Breast epithelium (tissue), 4 donors: ENCODE data around the gene PCMTD2. TPM values are rescaled to one million over a fixed set of nuclear protein-coding genes. Genes with fewer than 3 reads are reported as not detected.

ENCODE experiments used
- DNase-seq, 2 donors: peaks; one replicate each; pipeline ENCODE4 v3.0.0-alpha.2; 2019; ENCODE audit warnings: low spot score in 2 of 2
- H3K27ac ChIP-seq, 2 donors: fragments of 200-600 bp; sonication (generic) in 1 of 2; one replicate each; pipeline ENCODE4 v1.5.1; 2016 to 2019; ENCODE audit warnings: mild to moderate bottlenecking in 1 of 2
- H3K27me3 ChIP-seq, 2 donors: fragments of 200-600 bp; sonication (generic) in 1 of 2; one replicate each; pipeline versions ENCODE4 v1.5.1 to v1.6.0; 2017 to 2019; ENCODE audit warnings: control low read depth in 1 of 2, mild to moderate bottlenecking in 1 of 2
- H3K36me3 ChIP-seq: fragments of 200-600 bp; one replicate; pipeline ENCODE4 v1.5.1; 2019
- H3K4me1 ChIP-seq, 2 donors: fragments of 200-600 bp; sonication (generic); one replicate each; pipeline ENCODE4 v1.5.1; 2016 to 2019; ENCODE audit warnings: control low read depth in 1 of 2
- H3K4me3 ChIP-seq, 3 donors: fragments of 200-600 bp; sonication (generic); 1 replicate in 2 of 3; 2 replicates in 1 of 3; pipeline ENCODE4 v1.5.1; 2016 to 2019; ENCODE audit warnings: mild to moderate bottlenecking in 3 of 3, moderate library complexity in 2 of 3
- H3K9me3 ChIP-seq, 2 donors: fragments of 200-600 bp; sonication (generic) in 1 of 2; one replicate each; pipeline ENCODE4 v1.5.1; 2016 to 2019; ENCODE audit warnings: control low read depth in 1 of 2
- CTCF ChIP-seq, 3 donors: fragments of 450-650 bp; IDR thresholded peaks; one replicate each; pipeline ENCODE4 v1.5.1; 2016 to 2017; ENCODE audit warnings: antibody characterized with exemption in 3 of 3, mild to moderate bottlenecking in 3 of 3, moderate library complexity in 3 of 3
- POLR2A ChIP-seq: fragments of 450-650 bp; IDR thresholded peaks from one replicate; pipeline ENCODE4 v1.6.1; 2016; ENCODE audit warnings: antibody characterized with exemption, mild to moderate bottlenecking, moderate library complexity
- POLR2AphosphoS5 ChIP-seq, 3 donors: sonication (generic); formaldehyde crosslinking; IDR thresholded peaks; one replicate each; pipeline ENCODE4 v1.6.1; 2017; ENCODE audit warnings: antibody characterized with exemption in 3 of 3
- intact Hi-C: fragments of 100-400 bp; cut with DNase I; formaldehyde crosslinking; loops from one replicate; pipeline ENCODE4 v1.15.1; 2023; ENCODE audit warnings: low total_unique reads
- total RNA-seq, 3 donors: library from RNA; depleted of rRNA; stranded (reverse); fragments of >200 nt; gene quantifications; one replicate each; pipeline ENCODE4 v1.1.0, GENCODE V29; 2016

The PCMTD2 gene
- total RNA-seq, 3 donors from 2014 or later = 73.7 to 119 (median 77.6) TPM

- Histone ChIP-seq H3K27me3 (no peaks in the 10 kb centered on the region), H3K4me1 (no peaks in the 10 kb centered on the region), H3K9me3 (no peaks in the 10 kb centered on the region), H3K4me3 (no peak overlapping the region), H3K36me3 (no peaks in the 10 kb centered on the region), H3K27ac (no peak overlapping the region)
- intact Hi-C loops = no loop called here
- no peak for DNase-seq
- no peak for TF ChIP-seq POLR2AphosphoS5 (IDR thresholded peaks at IDR 0.05)
Measured at GRCh38 chr20:64210656-64211369, 44.7 kb upstream of the PCMTD2 start.

- no peak for TF ChIP-seq POLR2AphosphoS5 (IDR thresholded peaks at IDR 0.05)
- no peak for TF ChIP-seq POLR2A
- Histone ChIP-seq H3K27me3 (no peaks in the 10 kb centered on the region), H3K27ac (no peak overlapping the region), H3K9me3 (no peaks in the 10 kb centered on the region), H3K4me1 (no peaks in the 10 kb centered on the region), H3K36me3 (no peaks in the 10 kb centered on the region), H3K4me3 (no peak overlapping the region)
- DNase-seq = no peak
- intact Hi-C loops = no loop called here
Measured at GRCh38 chr20:64211874-64212658, 43.5 kb upstream of the PCMTD2 start.

GRCh38 chr20:64212755-64213154 is 42.8 kb upstream of the PCMTD2 start:
- H3K27me3 ChIP-seq = no peaks in the 10 kb centered on the region
- no peak for TF ChIP-seq POLR2A
- no peak for TF ChIP-seq POLR2AphosphoS5 (IDR thresholded peaks at IDR 0.05)
- TF ChIP-seq CTCF (IDR thresholded peaks at IDR 0.05) = no peak
- no peaks in the 10 kb centered on the region for H3K36me3 ChIP-seq
- H3K9me3 ChIP-seq = no peaks in the 10 kb centered on the region
- no peak overlapping the region for H3K27ac ChIP-seq
- DNase-seq = no peak
- intact Hi-C loops = no loop called here
- no peaks in the 10 kb centered on the region for H3K4me1 ChIP-seq
- no peak overlapping the region for H3K4me3 ChIP-seq

- no peak overlapping the region for H3K4me3 ChIP-seq
- no peak for TF ChIP-seq CTCF (IDR thresholded peaks at IDR 0.05)
- H3K27ac ChIP-seq = no peak overlapping the region
- H3K36me3 ChIP-seq = no peaks in the 10 kb centered on the region
- H3K4me1 ChIP-seq = no peaks in the 10 kb centered on the region
- DNase-seq = no peak
- intact Hi-C loops = no loop called here
- no peaks in the 10 kb centered on the region for H3K9me3 ChIP-seq
- peaks cover 0 to 5% of the 10 kb centered on the region in 2 donors for H3K27me3 ChIP-seq
Measured at GRCh38 chr20:64214113-64214512, 41.4 kb upstream of the PCMTD2 start.

- H3K9me3 ChIP-seq = no peaks in the 10 kb centered on the region
- H3K4me1 ChIP-seq = no peaks in the 10 kb centered on the region
- H3K27ac ChIP-seq = no peak overlapping the region
- TF ChIP-seq CTCF (IDR thresholded peaks at IDR 0.05) (no peak), POLR2AphosphoS5 (IDR thresholded peaks at IDR 0.05) (no peak), POLR2A (no peak)
- peaks cover 0 to 6% of the 10 kb centered on the region in 2 donors for H3K27me3 ChIP-seq
- no peak overlapping the region for H3K4me3 ChIP-seq
- DNase-seq = no peak
- intact Hi-C loops = no loop called here
- no peaks in the 10 kb centered on the region for H3K36me3 ChIP-seq
Measured at GRCh38 chr20:64214952-64215351, 40.6 kb upstream of the PCMTD2 start.

- Histone ChIP-seq H3K4me1 (no peaks in the 10 kb centered on the region), H3K27ac (no peak overlapping the region), H3K9me3 (no peaks in the 10 kb centered on the region), H3K4me3 (no peak overlapping the region), H3K27me3 (peaks cover 0 to 6% of the 10 kb centered on the region in 2 donors), H3K36me3 (no peaks in the 10 kb centered on the region)
- intact Hi-C loops = no loop called here
- peak in 1 of 2 donors; percentile 30 for DNase-seq
- TF ChIP-seq CTCF (IDR thresholded peaks at IDR 0.05) (no peak), POLR2AphosphoS5 (IDR thresholded peaks at IDR 0.05) (no peak), POLR2A (no peak)
Measured at GRCh38 chr20:64216036-64216435, 39.5 kb upstream of the PCMTD2 start.
